ENCODE data around the gene CCDC38.

- TF ChIP-seq CTCF (conservative IDR thresholded peaks at IDR 0.05; ENCODE audit: low read depth, low read length) (no peak), EZH2 (IDR thresholded peaks at IDR 0.05; ENCODE audit: borderline replicate concordance, low read depth, low read length, poor library complexity, severe bottlenecking) (no peak)
Observed at GRCh38 chr12:95834572-95834971, 107.8 kb downstream of the CCDC38 start.
